Measurements from ENCODE around the gene SLC44A1.

The SLC44A1 gene

DNA sequence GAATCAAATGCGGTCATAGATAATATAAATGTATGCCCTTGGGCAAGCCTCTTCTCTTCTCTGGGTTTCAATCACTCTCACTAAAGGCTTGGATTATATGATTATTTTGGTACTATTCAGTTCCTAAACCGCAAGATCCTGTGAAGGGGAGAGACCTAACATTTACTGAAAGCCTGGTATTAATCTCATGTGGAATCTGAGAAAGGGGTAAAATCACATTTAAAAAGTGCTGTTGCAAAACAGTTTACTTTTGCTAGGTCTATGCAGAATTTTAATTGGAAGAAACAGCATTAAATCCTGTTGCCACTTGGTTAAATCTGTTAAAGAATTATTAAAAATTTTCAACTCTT is 50.7 kb downstream of the SLC44A1 start:
- TF ChIP-seq, protein P1, sequence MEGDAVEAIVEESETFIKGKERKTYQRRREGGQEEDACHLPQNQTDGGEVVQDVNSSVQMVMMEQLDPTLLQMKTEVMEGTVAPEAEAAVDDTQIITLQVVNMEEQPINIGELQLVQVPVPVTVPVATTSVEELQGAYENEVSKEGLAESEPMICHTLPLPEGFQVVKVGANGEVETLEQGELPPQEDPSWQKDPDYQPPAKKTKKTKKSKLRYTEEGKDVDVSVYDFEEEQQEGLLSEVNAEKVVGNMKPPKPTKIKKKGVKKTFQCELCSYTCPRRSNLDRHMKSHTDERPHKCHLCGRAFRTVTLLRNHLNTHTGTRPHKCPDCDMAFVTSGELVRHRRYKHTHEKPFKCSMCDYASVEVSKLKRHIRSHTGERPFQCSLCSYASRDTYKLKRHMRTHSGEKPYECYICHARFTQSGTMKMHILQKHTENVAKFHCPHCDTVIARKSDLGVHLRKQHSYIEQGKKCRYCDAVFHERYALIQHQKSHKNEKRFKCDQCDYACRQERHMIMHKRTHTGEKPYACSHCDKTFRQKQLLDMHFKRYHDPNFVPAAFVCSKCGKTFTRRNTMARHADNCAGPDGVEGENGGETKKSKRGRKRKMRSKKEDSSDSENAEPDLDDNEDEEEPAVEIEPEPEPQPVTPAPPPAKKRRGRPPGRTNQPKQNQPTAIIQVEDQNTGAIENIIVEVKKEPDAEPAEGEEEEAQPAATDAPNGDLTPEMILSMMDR (IDR thresholded peaks at IDR 0.05; ENCODE audit: low read length, missing control alignments): no peak
- no peak overlapping the region for H3K4me3 ChIP-seq (replicated peaks; ENCODE audit: low read depth, low read length)
- no peak for DNase-seq (ENCODE audit: low read depth)

DNA sequence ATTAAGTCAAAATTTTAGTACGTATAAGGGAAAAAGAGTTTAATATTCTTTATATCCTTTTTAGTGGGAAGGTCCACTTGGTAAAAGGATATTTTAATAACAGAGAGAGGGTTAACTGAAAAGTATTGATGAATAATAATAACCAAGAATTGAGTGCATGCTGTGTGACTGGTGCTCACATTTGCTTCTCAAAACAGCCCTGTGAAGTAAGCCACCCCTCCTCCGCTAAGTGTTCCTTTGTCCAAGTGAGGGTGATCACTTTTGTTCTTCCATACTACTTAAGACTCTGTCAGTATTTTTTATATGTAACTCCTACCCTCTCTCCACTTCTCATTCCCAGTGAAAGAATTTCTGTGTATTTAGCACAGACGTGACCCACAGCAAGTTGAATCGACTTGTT is 51.5 kb downstream of the SLC44A1 start:
- H3K4me3 ChIP-seq (replicated peaks; ENCODE audit: low read depth, low read length): no peak overlapping the region
- TF ChIP-seq, protein P1 (IDR thresholded peaks at IDR 0.05; ENCODE audit: low read length, missing control alignments): no peak
- peak; percentile 34 for DNase-seq (ENCODE audit: low read depth)

DNA sequence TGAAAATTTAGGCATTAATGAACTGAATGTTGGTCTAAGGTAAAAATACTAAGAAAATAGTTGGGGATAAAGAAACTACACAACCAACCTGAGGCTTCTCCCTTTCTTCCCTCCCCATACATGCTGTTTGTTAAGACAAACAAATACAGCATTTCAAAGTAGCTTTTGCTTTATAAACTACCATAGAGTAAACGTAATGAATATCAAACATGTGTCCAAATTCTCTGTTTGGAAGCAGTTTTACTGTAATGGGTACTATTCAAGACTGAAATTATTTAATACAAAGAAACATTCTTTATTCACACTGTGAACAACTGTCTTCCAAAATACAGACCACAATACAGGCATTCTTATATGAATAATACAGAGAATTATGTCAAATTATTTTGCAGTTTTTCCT is 52.0 kb downstream of the SLC44A1 start:
- TF ChIP-seq, protein P1 (IDR thresholded peaks at IDR 0.05; ENCODE audit: low read length, missing control alignments): no peak
- no peak overlapping the region for H3K4me3 ChIP-seq (replicated peaks; ENCODE audit: low read depth, low read length)
- peak; percentile 25 for DNase-seq (ENCODE audit: low read depth)

DNA sequence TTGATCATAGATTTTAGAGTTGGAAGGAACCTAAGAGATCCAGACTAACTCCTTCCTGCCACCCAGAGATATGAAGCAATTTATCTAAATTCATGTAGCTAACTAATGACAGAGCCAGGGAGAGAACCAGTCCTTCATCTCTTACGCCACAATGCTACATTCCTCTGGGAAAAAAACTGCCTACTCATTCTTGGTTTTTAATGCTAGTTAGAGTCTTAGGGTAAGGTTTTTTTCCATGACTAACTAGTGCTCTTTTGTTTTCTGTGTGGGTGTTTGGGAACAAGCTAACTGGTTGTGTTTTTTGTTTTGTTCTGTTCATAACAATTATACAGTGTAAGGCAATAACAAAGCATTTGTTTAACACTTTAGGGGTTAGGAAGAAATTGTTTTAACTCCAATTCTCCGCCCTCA is 52.4 kb downstream of the SLC44A1 start:
- peak; percentile 99 for DNase-seq (ENCODE audit: low read depth)
- H3K4me3 ChIP-seq (replicated peaks; ENCODE audit: low read depth, low read length): no peak overlapping the region
- TF ChIP-seq, protein P1 (IDR thresholded peaks at IDR 0.05; ENCODE audit: low read length, missing control alignments): no peak

DNA sequence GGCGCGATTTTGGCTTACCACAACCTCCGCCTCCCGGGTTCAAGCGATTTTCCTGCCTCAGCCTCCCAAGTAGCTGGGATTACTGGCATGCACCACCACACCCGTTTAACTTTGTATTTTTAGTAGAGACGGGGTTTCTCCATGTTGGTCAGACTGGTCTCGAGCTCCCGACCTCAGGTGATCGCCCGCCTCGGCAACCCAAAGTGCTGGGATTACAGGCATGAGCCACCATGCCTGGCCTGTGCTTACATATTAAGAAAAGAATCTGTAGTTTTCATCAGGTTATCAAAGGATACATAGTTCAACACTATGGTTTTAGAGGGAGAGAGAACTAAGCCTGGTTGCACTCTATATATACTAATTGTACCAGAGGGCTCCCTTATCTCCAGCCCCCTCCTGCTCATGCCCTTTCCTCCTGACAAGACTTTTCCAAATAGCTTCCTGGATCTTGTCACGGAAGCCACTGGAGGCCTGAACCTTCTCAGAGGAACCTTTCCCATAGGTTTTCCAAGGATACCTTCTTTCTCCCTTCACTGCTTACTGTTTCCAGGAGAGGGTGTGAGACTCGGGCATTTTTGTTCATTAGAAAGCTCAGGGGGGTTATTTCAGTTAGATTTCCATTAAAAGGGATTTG is 53.1 kb downstream of the SLC44A1 start:
- H3K4me3 ChIP-seq (replicated peaks; ENCODE audit: low read depth, low read length): no peak overlapping the region
- DNase-seq (ENCODE audit: low read depth): no peak
- TF ChIP-seq, protein P1 (IDR thresholded peaks at IDR 0.05; ENCODE audit: low read length, missing control alignments): no peak

DNA sequence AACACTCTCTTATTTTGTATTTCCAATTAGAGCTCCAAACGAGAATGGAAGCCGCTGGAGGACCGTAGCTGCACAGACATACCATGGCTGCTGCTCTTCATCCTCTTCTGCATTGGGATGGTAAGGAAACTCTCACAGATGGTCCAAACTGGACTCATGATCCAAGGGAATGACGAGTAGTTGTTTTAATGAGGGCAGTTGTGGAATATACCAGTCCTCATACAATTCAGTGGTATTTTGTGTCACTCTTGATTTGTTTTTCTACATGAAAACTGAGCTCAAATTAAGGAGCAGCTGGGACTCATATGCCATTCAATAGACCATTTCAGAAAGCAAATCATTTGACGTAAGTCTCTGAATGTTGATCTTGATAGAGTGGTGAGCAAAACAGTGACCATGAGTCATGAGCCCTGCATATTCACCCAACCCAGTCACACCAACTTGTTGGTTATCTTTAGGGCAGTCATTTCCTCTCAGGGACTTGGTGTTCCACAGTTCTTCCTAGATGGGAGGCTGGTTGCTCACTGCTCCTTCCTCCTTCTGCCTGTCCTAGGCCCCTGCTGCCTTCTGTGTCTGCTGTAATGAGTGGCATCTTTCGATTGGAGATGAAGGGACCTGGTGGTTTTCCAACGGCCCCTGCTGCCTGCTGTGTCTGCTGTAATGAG is 54.9 kb downstream of the SLC44A1 start:
- TF ChIP-seq, protein P1 (IDR thresholded peaks at IDR 0.05; ENCODE audit: low read length, missing control alignments): no peak
- no peak overlapping the region for H3K4me3 ChIP-seq (replicated peaks; ENCODE audit: low read depth, low read length)
- peak; percentile 99 for DNase-seq (ENCODE audit: low read depth)

DNA sequence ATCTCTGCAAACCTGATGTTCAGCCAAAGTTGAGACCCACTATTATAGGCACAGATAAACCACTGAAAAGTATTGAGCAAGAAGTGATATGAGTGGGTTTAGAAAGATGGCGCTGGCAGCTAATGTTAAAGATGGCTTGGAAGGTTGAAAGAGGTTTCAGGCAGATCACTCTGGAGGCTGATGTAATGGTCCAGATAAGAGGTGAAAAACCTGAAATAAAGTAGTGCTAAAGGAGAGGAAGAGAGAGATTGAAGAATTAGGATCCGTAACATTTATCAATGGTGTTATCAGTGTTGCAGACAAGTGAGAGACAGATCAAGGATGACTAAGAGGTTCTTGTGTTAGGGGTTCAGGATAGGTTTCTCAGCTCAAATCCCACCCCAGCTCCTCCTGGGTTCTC is 58.3 kb downstream of the SLC44A1 start:
- TF ChIP-seq, protein P1 (IDR thresholded peaks at IDR 0.05; ENCODE audit: low read length, missing control alignments): no peak
- H3K4me3 ChIP-seq (replicated peaks; ENCODE audit: low read depth, low read length): no peak overlapping the region
- DNase-seq (ENCODE audit: low read depth): no peak

Measured in fibroblast of pulmonary artery (primary cell).